SIG-M5 treated with dmso at 0.1 percent for 504 hours (cell line): ENCODE measurements around the gene PCNX2.

ENCODE experiments used
- DNase-seq: peaks from one replicate; lab custom pipeline; 2025; ENCODE audit not compliant: unreplicated experiment; lab: John Stamatoyannopoulos, UW

Gene PCNX2

GRCh38 chr1:232965912-232966217, 329.7 kb downstream of the PCNX2 start:
- no peak for DNase-seq

DNA sequence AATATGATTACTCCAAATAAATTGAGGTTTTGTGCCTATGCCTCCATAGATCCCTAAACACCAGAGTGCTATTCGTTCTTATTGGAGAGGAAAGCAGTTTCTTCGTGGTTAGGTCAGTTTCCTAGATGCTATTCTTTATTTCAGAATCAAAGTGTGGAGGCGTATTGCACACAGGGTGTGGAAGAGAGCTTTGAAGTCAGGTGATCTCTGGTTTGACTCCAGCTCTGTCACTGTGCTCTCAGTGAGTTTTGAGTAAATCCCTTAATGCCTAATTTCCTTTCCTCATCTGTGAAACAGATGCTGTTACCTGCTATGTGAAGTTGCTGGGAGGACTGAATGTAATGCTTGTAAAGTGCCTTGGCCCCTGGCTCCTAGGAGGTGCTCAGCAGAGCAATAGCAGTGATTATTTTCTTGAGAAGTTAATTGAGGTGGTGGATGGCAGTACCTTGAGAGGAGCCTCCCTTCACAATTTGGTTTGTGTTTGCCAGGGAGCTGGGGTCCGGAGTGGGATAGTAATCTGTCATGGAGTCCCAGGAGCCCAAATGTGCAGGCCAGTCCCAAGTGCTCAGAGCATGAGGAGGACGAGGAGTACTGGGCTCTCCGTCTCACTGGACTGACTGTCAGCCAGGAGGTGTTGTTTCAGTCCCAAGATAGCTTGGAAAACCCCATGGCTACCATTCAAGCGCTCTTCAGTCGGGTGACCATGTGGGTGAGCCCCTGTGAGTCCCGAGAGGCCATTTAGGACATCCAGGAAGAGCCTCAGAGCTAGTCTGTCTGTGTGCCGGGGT, 330.2 kb downstream of the PCNX2 start:
- DNase-seq: no peak

DNA sequence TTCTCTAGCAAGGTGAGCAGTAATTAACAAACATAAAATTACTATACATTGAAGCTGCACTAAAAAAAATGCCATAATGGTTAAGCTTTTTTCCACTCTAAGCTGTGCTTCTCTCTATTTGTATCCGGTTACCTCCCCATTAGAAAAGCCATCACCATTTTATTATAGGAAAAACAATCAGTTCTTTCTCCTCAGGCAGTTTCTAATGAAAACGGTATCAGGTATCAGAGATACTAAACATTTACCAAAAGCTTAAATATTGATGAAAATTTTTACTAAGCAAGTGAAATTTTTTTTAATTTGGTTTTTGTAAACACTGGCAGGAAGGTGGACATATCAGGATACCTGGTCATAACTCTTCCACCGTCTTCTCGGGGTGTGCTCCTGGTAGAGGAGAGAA, 330.9 kb downstream of the PCNX2 start:
- no peak for DNase-seq

GRCh38 chr1:232962761-232963745, 332.5 kb downstream of the PCNX2 start:
- DNase-seq: no peak

GRCh38 chr1:232958067-232958466, 337.5 kb downstream of the PCNX2 start:
- no peak for DNase-seq

DNA sequence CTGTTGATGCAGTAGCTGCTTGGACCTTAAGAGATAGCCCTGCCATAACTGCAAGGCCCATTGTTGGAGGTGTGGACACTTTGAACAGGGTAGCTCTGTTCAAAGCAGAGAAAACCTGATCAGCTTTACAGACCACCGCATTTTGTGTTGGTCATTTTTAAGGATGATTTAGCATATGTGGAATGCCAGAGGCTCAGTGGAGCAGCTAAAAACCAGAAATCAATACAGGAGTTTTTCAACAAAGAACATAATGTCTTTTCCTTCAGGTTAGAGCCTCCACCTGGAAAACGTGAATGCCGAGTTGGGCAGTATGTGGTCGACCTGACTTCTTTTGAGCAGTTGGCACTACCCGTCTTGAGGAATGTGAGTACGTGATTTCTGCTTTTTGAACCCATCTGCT, 339.4 kb downstream of the PCNX2 start:
- DNase-seq: no peak

- no peak for DNase-seq
These were observed 340.7 kb downstream of the PCNX2 start for GRCh38 chr1:232954594-232955365.

- DNase-seq: peak; percentile 51
These were observed 342.7 kb downstream of the PCNX2 start for GRCh38 chr1:232952514-232953499.

GRCh38 chr1:232951605-232952004, 343.9 kb downstream of the PCNX2 start:
- no peak for DNase-seq

GRCh38 chr1:232951180-232951579, 344.3 kb downstream of the PCNX2 start:
- peak; percentile 69 for DNase-seq

GRCh38 chr1:232950197-232951176, 345.0 kb downstream of the PCNX2 start, which contains the start of gene NTPCR:
TSS of gene NTPCR (plus strand) at chr1:232950611. CDS start at chr1:232950711, 100 bp downstream.
- DNase-seq: peak; percentile 91

DNA sequence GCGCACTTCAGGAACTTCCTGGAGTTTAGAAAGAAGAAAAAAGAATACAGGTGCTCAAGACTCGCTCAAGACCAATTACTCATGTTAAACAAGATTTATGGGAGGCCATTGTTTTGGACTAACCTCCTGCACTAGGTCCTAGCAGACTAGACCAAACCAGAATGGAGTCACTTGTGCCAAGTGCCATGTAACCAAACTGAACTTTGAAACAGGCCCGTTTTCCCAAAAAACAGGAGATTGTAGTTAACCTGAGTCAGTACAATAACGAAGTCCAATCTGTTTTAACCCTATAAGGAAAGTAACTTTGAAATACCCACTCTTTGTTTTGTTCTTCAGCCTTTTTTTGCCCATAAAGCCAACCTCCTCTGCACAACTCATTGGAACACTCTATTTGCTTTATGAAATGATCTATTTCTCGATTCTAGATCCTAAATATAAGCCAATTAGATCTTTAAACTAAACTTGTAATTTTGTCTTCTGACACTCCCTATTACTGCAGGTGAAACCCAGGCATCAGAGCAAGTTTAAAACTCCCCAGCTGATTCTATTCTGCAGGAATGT, 345.8 kb downstream of the PCNX2 start:
- DNase-seq: no peak

- DNase-seq: no peak
These were observed 351.2 kb downstream of the PCNX2 start for GRCh38 chr1:232944347-232944746.

DNA sequence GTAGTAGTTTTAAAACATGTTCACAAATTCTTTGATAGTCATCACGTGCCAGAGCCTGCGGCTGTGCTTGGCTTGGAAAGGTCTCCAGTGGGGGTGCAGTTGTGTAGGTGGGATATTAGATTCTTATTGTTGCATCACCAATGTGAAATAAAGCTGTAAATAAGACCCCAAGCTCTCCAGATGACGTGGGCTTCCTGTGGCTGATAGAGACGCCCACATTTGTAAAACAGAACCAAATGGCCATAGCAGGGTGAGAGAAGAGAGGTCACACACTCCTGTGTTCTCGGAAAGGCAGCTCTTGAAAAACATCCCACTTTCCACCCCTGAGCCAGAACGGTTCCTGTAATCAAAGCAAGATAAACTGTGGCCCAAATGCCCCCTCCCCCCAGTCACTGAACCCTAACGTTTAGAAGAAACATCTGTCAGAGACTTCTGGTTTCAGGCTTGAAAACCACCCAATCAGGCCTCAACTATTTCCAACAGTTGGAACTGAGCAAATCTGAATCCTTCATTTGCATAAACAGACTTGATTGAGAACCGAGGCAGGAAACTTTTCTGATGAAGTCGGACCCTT, 351.8 kb downstream of the PCNX2 start:
- DNase-seq: no peak

DNA sequence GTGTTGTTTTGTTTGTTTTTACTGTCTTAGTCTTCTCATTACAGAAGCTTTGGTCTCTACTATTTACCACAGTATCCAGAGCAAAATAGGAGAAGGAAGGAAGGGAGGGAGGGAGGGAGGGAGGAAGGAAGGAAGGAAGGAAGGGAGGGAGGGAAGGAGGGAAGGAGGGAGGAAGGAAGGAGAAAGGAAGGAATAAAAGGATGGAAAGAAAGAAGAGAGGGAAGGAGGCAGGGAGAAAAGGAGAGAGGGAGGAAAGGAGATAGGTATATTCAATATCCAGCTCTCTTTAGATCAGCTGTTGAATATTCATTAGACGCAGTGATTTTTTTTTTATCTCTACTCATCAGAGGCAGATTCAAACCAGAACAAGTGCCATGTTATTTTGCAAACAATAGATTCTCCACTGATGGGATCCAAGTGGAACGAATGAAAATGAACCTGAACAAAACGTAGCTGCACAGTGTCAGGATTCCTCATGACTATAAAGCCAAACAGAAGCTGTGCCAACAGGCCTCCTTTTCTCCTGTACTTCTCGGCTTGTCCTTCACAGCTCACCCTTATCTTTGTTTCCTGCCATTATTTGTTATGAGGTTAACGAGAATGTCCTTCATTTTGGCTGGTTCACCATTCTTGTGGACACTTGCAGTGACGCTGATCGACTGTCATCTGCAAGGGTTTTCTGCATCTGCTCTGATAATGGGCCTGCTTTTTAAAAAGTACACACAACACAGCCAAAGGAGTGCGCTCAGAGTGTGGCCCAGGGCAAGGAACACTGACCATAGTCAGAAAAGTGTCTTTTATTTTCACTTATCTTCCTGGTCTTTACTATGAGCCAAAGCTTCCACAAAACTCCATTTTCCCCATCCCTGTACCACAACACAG, 352.9 kb downstream of the PCNX2 start:
- no peak for DNase-seq

DNA sequence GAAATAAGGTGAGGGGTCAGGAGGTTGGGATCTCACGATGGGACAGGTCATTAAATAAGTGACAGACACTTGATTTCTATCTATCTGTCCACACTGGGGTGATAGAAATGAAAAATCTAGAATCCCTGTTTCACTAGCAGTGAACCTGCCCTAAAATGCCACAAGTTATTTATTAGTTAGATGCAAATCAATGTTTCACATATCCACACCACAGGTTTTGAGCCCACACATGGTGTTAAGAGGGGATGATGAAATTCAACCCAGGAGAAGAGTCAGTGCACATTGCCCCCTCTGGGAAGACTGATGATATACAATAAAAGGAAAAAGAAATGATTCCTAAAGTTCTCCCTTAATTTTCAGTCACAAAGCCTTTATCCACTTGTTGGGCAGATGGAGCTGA, 355.3 kb downstream of the PCNX2 start:
- DNase-seq: no peak

DNA sequence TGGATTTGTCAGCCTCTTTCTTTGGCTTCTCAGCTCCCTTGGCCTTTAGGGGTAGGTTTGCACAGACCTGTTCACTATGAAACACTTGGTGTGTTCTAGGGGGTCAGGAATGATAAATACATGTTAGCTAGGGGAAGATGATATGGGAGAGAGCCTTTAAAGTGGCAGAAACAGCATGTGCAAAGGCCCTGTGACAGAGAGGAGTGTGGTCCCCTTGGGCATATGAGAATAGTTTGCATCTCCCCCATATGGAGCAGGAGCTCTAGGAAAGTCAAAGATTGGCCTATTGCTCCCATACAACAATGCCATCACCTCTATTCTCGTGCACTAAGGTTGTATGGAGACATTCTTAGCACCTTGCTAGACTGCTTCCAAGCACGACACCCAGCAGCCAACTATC, 355.8 kb downstream of the PCNX2 start:
- no peak for DNase-seq
